Stimulated activated naive B cell treated with anti-CD40 and anti-IgM and Interleukin-4, amounts not matched to agents 10 μg/mL and 1 μg/mL and 100 μg/mL, for 72 hours (primary cell): ENCODE results near the gene TAOK1.

Experiments used
- ATAC-seq, 2 donors: fragments of 150-1000 bp; cut with Tn5 transposase; replicated peaks; 2 replicates each; pipeline ENCODE4 v1.10.0; 2021; ENCODE audit warnings: moderate library complexity in 1 of 2
- DNase-seq: peaks from one replicate; pipeline ENCODE4 v3.0.0; 2021
- H3K27ac Mint-ChIP-seq: one replicate; pipeline ENCODE4 v1.8.0; 2022; ENCODE audit warnings: mild to moderate bottlenecking, mixed read lengths
- H3K27me3 Mint-ChIP-seq, 2 donors: one replicate each; pipeline ENCODE4 v1.8.0; 2022; ENCODE audit warnings: mixed read lengths in 2 of 2
- H3K36me3 Mint-ChIP-seq, 2 donors: one replicate each; pipeline ENCODE4 v1.8.0; 2022; ENCODE audit warnings: mixed read lengths in 2 of 2, mild to moderate bottlenecking in 1 of 2
- H3K4me1 Mint-ChIP-seq, 2 donors: one replicate each; pipeline ENCODE4 v1.8.0; 2022; ENCODE audit warnings: mixed read lengths in 2 of 2, mild to moderate bottlenecking in 1 of 2
- H3K4me3 Mint-ChIP-seq, 2 donors: one replicate each; pipeline ENCODE4 v1.8.0; 2022; ENCODE audit warnings: mild to moderate bottlenecking in 2 of 2, mixed read lengths in 2 of 2, moderate library complexity in 1 of 2
- H3K9me3 Mint-ChIP-seq, 2 donors: one replicate each; pipeline ENCODE4 v1.8.0; 2022; ENCODE audit warnings: mixed read lengths in 2 of 2, mild to moderate bottlenecking in 1 of 2

The TAOK1 gene

GRCh38 chr17:29363716-29364115 is 26.4 kb upstream of the TAOK1 start:
- Mint-ChIP-seq H3K27ac (no peak overlapping the region), H3K9me3 (no peaks in the 10 kb centered on the region), H3K36me3 (no peaks in the 10 kb centered on the region), H3K4me3 (no peak overlapping the region), H3K27me3 (no peaks in the 10 kb centered on the region), H3K4me1 (peaks cover 0 to 1% of the 10 kb centered on the region in 2 donors)
- DNase-seq (no peak), ATAC-seq (no peak)

- no peaks in the 10 kb centered on the region for H3K9me3 Mint-ChIP-seq
- H3K4me3 Mint-ChIP-seq, result no peak overlapping the region
- no peaks in the 10 kb centered on the region for H3K27me3 Mint-ChIP-seq
- DNase-seq, result no peak
- H3K4me1 Mint-ChIP-seq, result no peaks in the 10 kb centered on the region
- no peaks in the 10 kb centered on the region for H3K36me3 Mint-ChIP-seq
- no peak for ATAC-seq
- no peak overlapping the region for H3K27ac Mint-ChIP-seq
Measured at GRCh38 chr17:29364691-29365090, 25.5 kb upstream of the TAOK1 start.

GRCh38 chr17:29368161-29368560 is 22.0 kb upstream of the TAOK1 start:
- no peak for ATAC-seq
- no peaks in the 10 kb centered on the region for H3K36me3 Mint-ChIP-seq
- no peaks in the 10 kb centered on the region for H3K27me3 Mint-ChIP-seq
- H3K9me3 Mint-ChIP-seq, result no peaks in the 10 kb centered on the region
- H3K27ac Mint-ChIP-seq, result no peak overlapping the region
- no peak overlapping the region for H3K4me3 Mint-ChIP-seq
- DNase-seq, result no peak
- H3K4me1 Mint-ChIP-seq, result no peaks in the 10 kb centered on the region

GRCh38 chr17:29368926-29369325 is 21.2 kb upstream of the TAOK1 start:
- no peak overlapping the region for H3K4me3 Mint-ChIP-seq
- H3K9me3 Mint-ChIP-seq, result no peaks in the 10 kb centered on the region
- H3K36me3 Mint-ChIP-seq, result no peaks in the 10 kb centered on the region
- no peaks in the 10 kb centered on the region for H3K4me1 Mint-ChIP-seq
- DNase-seq, result no peak
- no peak overlapping the region for H3K27ac Mint-ChIP-seq
- no peaks in the 10 kb centered on the region for H3K27me3 Mint-ChIP-seq
- no peak for ATAC-seq

- Mint-ChIP-seq H3K4me3 (no peak overlapping the region), H3K27me3 (no peaks in the 10 kb centered on the region), H3K36me3 (no peaks in the 10 kb centered on the region), H3K27ac (no peak overlapping the region), H3K9me3 (no peaks in the 10 kb centered on the region), H3K4me1 (no peaks in the 10 kb centered on the region)
- ATAC-seq (peak; percentile 91 to 96), DNase-seq (peak; percentile 27)
Measured at GRCh38 chr17:29369831-29370735, 20.1 kb upstream of the TAOK1 start.

- peaks cover 5 to 7% of the 10 kb centered on the region in 2 donors for H3K27me3 Mint-ChIP-seq
- H3K4me3 Mint-ChIP-seq, result no peak overlapping the region
- H3K36me3 Mint-ChIP-seq, result no peaks in the 10 kb centered on the region
- ATAC-seq, result no peak
- no peaks in the 10 kb centered on the region for H3K4me1 Mint-ChIP-seq
- no peaks in the 10 kb centered on the region for H3K9me3 Mint-ChIP-seq
- H3K27ac Mint-ChIP-seq, result no peak overlapping the region
- no peak for DNase-seq
Measured at GRCh38 chr17:29376667-29377270, 13.4 kb upstream of the TAOK1 start.

- Mint-ChIP-seq H3K27me3 (peaks cover 5 to 7% of the 10 kb centered on the region in 2 donors), H3K4me1 (no peaks in the 10 kb centered on the region), H3K9me3 (no peaks in the 10 kb centered on the region), H3K4me3 (no peak overlapping the region), H3K36me3 (no peaks in the 10 kb centered on the region), H3K27ac (no peak overlapping the region)
- DNase-seq, result no peak
- ATAC-seq, result no peak
Measured at GRCh38 chr17:29378500-29378899, 11.7 kb upstream of the TAOK1 start.

GRCh38 chr17:29379084-29379991 is 10.8 kb upstream of the TAOK1 start:
- H3K36me3 Mint-ChIP-seq, result no peaks in the 10 kb centered on the region
- peaks cover 5 to 7% of the 10 kb centered on the region in 2 donors for H3K27me3 Mint-ChIP-seq
- no peaks in the 10 kb centered on the region for H3K9me3 Mint-ChIP-seq
- no peaks in the 10 kb centered on the region for H3K4me1 Mint-ChIP-seq
- no peak overlapping the region for H3K27ac Mint-ChIP-seq
- ATAC-seq (no peak), DNase-seq (no peak)
- H3K4me3 Mint-ChIP-seq, result no peak overlapping the region

GRCh38 chr17:29383686-29384085 is 6.5 kb upstream of the TAOK1 start:
- DNase-seq (no peak), ATAC-seq (no peak)
- Mint-ChIP-seq H3K27me3 (no peaks in the 10 kb centered on the region), H3K36me3 (no peaks in the 10 kb centered on the region), H3K4me3 (no peak overlapping the region), H3K9me3 (no peaks in the 10 kb centered on the region), H3K27ac (no peak overlapping the region), H3K4me1 (no peaks in the 10 kb centered on the region)

GRCh38 chr17:29384901-29385300 is 5.3 kb upstream of the TAOK1 start:
- H3K4me3 Mint-ChIP-seq, result no peak overlapping the region
- peaks cover 0 to under 1% of the 10 kb centered on the region in 2 donors for H3K36me3 Mint-ChIP-seq
- no peak overlapping the region for H3K27ac Mint-ChIP-seq
- no peaks in the 10 kb centered on the region for H3K9me3 Mint-ChIP-seq
- no peak for DNase-seq
- peaks cover 4 to 6% of the 10 kb centered on the region in 2 donors for H3K4me1 Mint-ChIP-seq
- no peaks in the 10 kb centered on the region for H3K27me3 Mint-ChIP-seq
- no peak for ATAC-seq

GRCh38 chr17:29386760-29387159 is 3.4 kb upstream of the TAOK1 start:
- ATAC-seq (no peak), DNase-seq (no peak)
- no peaks in the 10 kb centered on the region for H3K9me3 Mint-ChIP-seq
- H3K36me3 Mint-ChIP-seq, result peaks cover 3 to 4% of the 10 kb centered on the region in 2 donors
- peaks cover 8 to 15% of the 10 kb centered on the region in 2 donors for H3K4me1 Mint-ChIP-seq
- H3K27ac Mint-ChIP-seq, result no peak overlapping the region
- H3K4me3 Mint-ChIP-seq, result no peak overlapping the region
- H3K27me3 Mint-ChIP-seq, result no peaks in the 10 kb centered on the region

- DNase-seq (no peak), ATAC-seq (no peak)
- peak overlapping the region in 1 of 2 donors; percentile 87 for H3K4me3 Mint-ChIP-seq
- no peaks in the 10 kb centered on the region for H3K27me3 Mint-ChIP-seq
- H3K27ac Mint-ChIP-seq, result no peak overlapping the region
- peaks cover 4 to 5% of the 10 kb centered on the region in 2 donors for H3K36me3 Mint-ChIP-seq
- no peaks in the 10 kb centered on the region for H3K9me3 Mint-ChIP-seq
- peaks cover 14 to 32% of the 10 kb centered on the region in 2 donors for H3K4me1 Mint-ChIP-seq
Measured at GRCh38 chr17:29388937-29389336, 1.2 kb upstream of the TAOK1 start.

- Mint-ChIP-seq H3K4me3 (peak overlapping the region; percentile 87 to 95), H3K4me1 (peaks cover 14 to 41% of the 10 kb centered on the region in 2 donors), H3K36me3 (peaks cover 7 to 10% of the 10 kb centered on the region in 2 donors), H3K27me3 (no peaks in the 10 kb centered on the region), H3K27ac (peak overlapping the region; percentile 96), H3K9me3 (no peaks in the 10 kb centered on the region)
- DNase-seq (no peak), ATAC-seq (peak; percentile 28 to 34)
Measured at GRCh38 chr17:29390851-29391631, 878 bp downstream of the TAOK1 start.

GRCh38 chr17:29393436-29393835 is 3.3 kb downstream of the TAOK1 start:
- Mint-ChIP-seq H3K9me3 (no peaks in the 10 kb centered on the region), H3K4me3 (no peak overlapping the region), H3K27me3 (no peaks in the 10 kb centered on the region), H3K36me3 (peaks cover 10 to 11% of the 10 kb centered on the region in 2 donors), H3K27ac (no peak overlapping the region), H3K4me1 (peaks cover 14 to 49% of the 10 kb centered on the region in 2 donors)
- DNase-seq, result no peak
- no peak for ATAC-seq
